ENCODE data around the gene PCDHB15.
"Not testable (repeated sequence)": the region's sequence is repeated elsewhere in the genome, so short reads cannot be mapped to it uniquely, and the experiment has no call there.

Gene PCDHB15

GRCh38 chr5:141245250-141245717, at the start of gene PCDHB15:
Gene PCDHB15, plus strand, starts transcription at chr5:141245395. Its CDS starts 184 bp downstream, at chr5:141245579.
- Histone ChIP-seq H3K4me3 (no peak within 1 kb of the TSS), H3K36me3 (ENCODE audit: insufficient read depth, low read length) (no peaks in the 10 kb centered on the region), H3K27ac (no peak within 1 kb of the TSS), H3K9me3 (ENCODE audit: low read depth, low read length) (no peaks in the 10 kb centered on the region; the same call in 1 of the 2 replicates), H3K9ac (ENCODE audit: insufficient read length) (no peak within 1 kb of the TSS)
- no peak for DNase-seq (ENCODE audit: low read depth, low spot score)
- TF ChIP-seq POLR2AphosphoS5 (IDR thresholded peaks at IDR 0.05; ENCODE audit: borderline replicate concordance, low read depth, low read length), result no peak
- no peak for TF ChIP-seq FOXP2 (optimal IDR thresholded peaks at IDR 0.05; ENCODE audit: control extremely low read depth, extremely low read length, insufficient read depth)
- no peak for TF ChIP-seq EZH2 (IDR thresholded peaks at IDR 0.05)

GRCh38 chr5:141196363-141196762, 48.8 kb upstream of the PCDHB15 start:
- H3K9ac ChIP-seq (ENCODE audit: insufficient read length), result no peak overlapping the region
- TF ChIP-seq POLR2AphosphoS5 (IDR thresholded peaks at IDR 0.05; ENCODE audit: borderline replicate concordance, low read depth, low read length) (no peak), FOXP2 (optimal IDR thresholded peaks at IDR 0.05; ENCODE audit: control extremely low read depth, extremely low read length, insufficient read depth) (no peak), EZH2 (IDR thresholded peaks at IDR 0.05) (no peak)
- H3K27ac ChIP-seq, result no peak overlapping the region
- H3K9me3 ChIP-seq (ENCODE audit: low read depth, low read length), result no peaks in the 10 kb centered on the region; the same call in 1 of the 2 replicates
- no peak overlapping the region for H3K4me3 ChIP-seq
- DNase-seq (ENCODE audit: low read depth, low spot score), result no peak
- no peaks in the 10 kb centered on the region for H3K36me3 ChIP-seq (ENCODE audit: insufficient read depth, low read length)

- no peak for TF ChIP-seq EZH2 (IDR thresholded peaks at IDR 0.05)
- no peak for TF ChIP-seq FOXP2 (optimal IDR thresholded peaks at IDR 0.05; ENCODE audit: control extremely low read depth, extremely low read length, insufficient read depth)
- TF ChIP-seq POLR2AphosphoS5 (IDR thresholded peaks at IDR 0.05; ENCODE audit: borderline replicate concordance, low read depth, low read length), result peak; percentile 45; the same call in 1 of the 2 replicates
- H3K27ac ChIP-seq, result no peak within 1 kb of the TSS
- peak within 1 kb of the TSS; percentile 84 for H3K9ac ChIP-seq (ENCODE audit: insufficient read length)
- no peaks in the 10 kb centered on the region; the same call in 1 of the 2 replicates for H3K9me3 ChIP-seq (ENCODE audit: low read depth, low read length)
- peak within 1 kb of the TSS; percentile 88 for H3K4me3 ChIP-seq
- peak; percentile 75 for DNase-seq (ENCODE audit: low read depth, low spot score)
- no peaks in the 10 kb centered on the region for H3K36me3 ChIP-seq (ENCODE audit: insufficient read depth, low read length)
These were observed 45.6 kb upstream of the PCDHB15 start, which contains the start of gene PCDHB11 for GRCh38 chr5:141199359-141200235. Gene PCDHB11, plus strand, starts transcription at chr5:141199627. Its CDS starts 148 bp downstream, at chr5:141199775.

- H3K9me3 ChIP-seq (ENCODE audit: low read depth, low read length); H3K36me3 ChIP-seq (ENCODE audit: insufficient read depth, low read length); H3K27ac ChIP-seq; DNase-seq (ENCODE audit: low read depth, low spot score); H3K4me3 ChIP-seq; H3K9ac ChIP-seq (ENCODE audit: insufficient read length): not testable (repeated sequence)
These were observed 44.1 kb upstream of the PCDHB15 start for GRCh38 chr5:141201126-141201525.

GRCh38 chr5:141201646-141202045, 43.5 kb upstream of the PCDHB15 start:
- H3K36me3 ChIP-seq (ENCODE audit: insufficient read depth, low read length); H3K9ac ChIP-seq (ENCODE audit: insufficient read length); H3K9me3 ChIP-seq (ENCODE audit: low read depth, low read length); DNase-seq (ENCODE audit: low read depth, low spot score); H3K27ac ChIP-seq; H3K4me3 ChIP-seq: not testable (repeated sequence)

GRCh38 chr5:141208478-141208877, 36.7 kb upstream of the PCDHB15 start, which contains the start of gene PCDHB12:
Gene PCDHB12, plus strand, starts transcription at chr5:141208719. Its CDS starts 189 bp downstream, at chr5:141208908.
- no peak within 1 kb of the TSS for H3K27ac ChIP-seq
- H3K4me3 ChIP-seq, result no peak within 1 kb of the TSS
- no peak within 1 kb of the TSS for H3K9ac ChIP-seq (ENCODE audit: insufficient read length)
- H3K36me3 ChIP-seq (ENCODE audit: insufficient read depth, low read length), result no peaks in the 10 kb centered on the region
- H3K9me3 ChIP-seq (ENCODE audit: low read depth, low read length), result no peaks in the 10 kb centered on the region; the same call in 1 of the 2 replicates
- TF ChIP-seq POLR2AphosphoS5 (IDR thresholded peaks at IDR 0.05; ENCODE audit: borderline replicate concordance, low read depth, low read length), result no peak
- TF ChIP-seq EZH2 (IDR thresholded peaks at IDR 0.05), result no peak
- no peak for DNase-seq (ENCODE audit: low read depth, low spot score)

GRCh38 chr5:141210281-141210680, 34.9 kb upstream of the PCDHB15 start:
- H3K36me3 ChIP-seq (ENCODE audit: insufficient read depth, low read length); DNase-seq (ENCODE audit: low read depth, low spot score); H3K9ac ChIP-seq (ENCODE audit: insufficient read length); H3K4me3 ChIP-seq; H3K27ac ChIP-seq; H3K9me3 ChIP-seq (ENCODE audit: low read depth, low read length): not testable (repeated sequence)

GRCh38 chr5:141210849-141211248, 34.3 kb upstream of the PCDHB15 start:
- H3K9ac ChIP-seq (ENCODE audit: insufficient read length); H3K27ac ChIP-seq; H3K4me3 ChIP-seq; H3K36me3 ChIP-seq (ENCODE audit: insufficient read depth, low read length); H3K9me3 ChIP-seq (ENCODE audit: low read depth, low read length); DNase-seq (ENCODE audit: low read depth, low spot score): not testable (repeated sequence)

GRCh38 chr5:141213656-141214339, 31.4 kb upstream of the PCDHB15 start, which contains the start of gene PCDHB13:
Gene PCDHB13, plus strand, starts transcription at chr5:141213919. Its CDS starts 205 bp downstream, at chr5:141214124.
- not testable (repeated sequence) for DNase-seq (ENCODE audit: low read depth, low spot score)

GRCh38 chr5:141214583-141214982, 30.6 kb upstream of the PCDHB15 start:
- H3K9ac ChIP-seq (ENCODE audit: insufficient read length); H3K9me3 ChIP-seq (ENCODE audit: low read depth, low read length); H3K36me3 ChIP-seq (ENCODE audit: insufficient read depth, low read length); DNase-seq (ENCODE audit: low read depth, low spot score); H3K27ac ChIP-seq; H3K4me3 ChIP-seq: not testable (repeated sequence)

More at GRCh38 chr5:141213656-141214339, 31.4 kb upstream of the PCDHB15 start, which contains the start of gene PCDHB13:
- not testable (repeated sequence) for H3K9me3 ChIP-seq (ENCODE audit: low read depth, low read length); H3K4me3 ChIP-seq; H3K27ac ChIP-seq; H3K36me3 ChIP-seq (ENCODE audit: insufficient read depth, low read length); H3K9ac ChIP-seq (ENCODE audit: insufficient read length)

- not testable (repeated sequence) for H3K4me3 ChIP-seq; H3K9ac ChIP-seq (ENCODE audit: insufficient read length); H3K36me3 ChIP-seq (ENCODE audit: insufficient read depth, low read length); H3K9me3 ChIP-seq (ENCODE audit: low read depth, low read length); H3K27ac ChIP-seq; DNase-seq (ENCODE audit: low read depth, low spot score)
These were observed 29.7 kb upstream of the PCDHB15 start for GRCh38 chr5:141215504-141215903.

- H3K4me3 ChIP-seq, result not testable (repeated sequence)
These were observed 29.2 kb upstream of the PCDHB15 start for GRCh38 chr5:141216035-141216434.

More at GRCh38 chr5:141216035-141216434, 29.2 kb upstream of the PCDHB15 start:
- H3K36me3 ChIP-seq (ENCODE audit: insufficient read depth, low read length); H3K9ac ChIP-seq (ENCODE audit: insufficient read length); H3K9me3 ChIP-seq (ENCODE audit: low read depth, low read length); H3K27ac ChIP-seq; DNase-seq (ENCODE audit: low read depth, low spot score): not testable (repeated sequence)
